DND-41 (cell line): ENCODE data around the gene ADAP2.

Experiments
- ATAC-seq: fragments of 200-7000 bp; cut with Tn5 transposase; 3 replicates; pipeline ENCODE4 v1.9.1; 2021; ENCODE audit warnings: low read depth; ENCODE audit not compliant: insufficient read depth
- DNase-seq: peaks from one replicate; pipeline ENCODE4 v3.0.0-alpha.2; 2020
- H2AFZ ChIP-seq: 2 replicates; pipeline ENCODE4 v1.6.0; 2012; ENCODE audit warnings: low read depth, low read length
- H3K27ac ChIP-seq: 2 replicates; pipeline ENCODE4 v1.5.1; 2012; ENCODE audit warnings: low read length, inconsistent platforms
- H3K27me3 ChIP-seq: fragments of 200-600 bp; sonication (generic); 2 replicates; pipeline ENCODE4 v1.6.0; 2012; ENCODE audit warnings: low read length, mild to moderate bottlenecking, inconsistent platforms; ENCODE audit not compliant: insufficient read depth, poor library complexity
- H3K36me3 ChIP-seq: 2 replicates; pipeline ENCODE4 v1.5.1; 2012; ENCODE audit warnings: low read length, inconsistent platforms; ENCODE audit not compliant: insufficient read depth
- H3K4me1 ChIP-seq: 2 replicates; pipeline ENCODE4 v1.5.1; 2012; ENCODE audit warnings: mild to moderate bottlenecking, low read length; ENCODE audit not compliant: insufficient read depth
- H3K4me2 ChIP-seq: 2 replicates; pipeline ENCODE4 v1.6.0; 2012; ENCODE audit warnings: mild to moderate bottlenecking, moderate library complexity, low read length, inconsistent platforms; ENCODE audit not compliant: insufficient read depth
- H3K4me3 ChIP-seq, 2 experiments: fragments of 200-600 bp in 1 of 2; shearing (Covaris generic) in 1 of 2; 2 replicates each; pipeline ENCODE4 v1.5.1; 2012 to 2016; ENCODE audit warnings: inconsistent platforms in 2 of 2, low read length in 2 of 2, mild to moderate bottlenecking in 2 of 2, low read depth in 1 of 2, moderate library complexity in 1 of 2
- H3K79me2 ChIP-seq: 2 replicates; pipeline ENCODE4 v1.6.0; 2012; ENCODE audit warnings: low read length, inconsistent platforms; ENCODE audit not compliant: insufficient read depth
- H3K9ac ChIP-seq: 2 replicates; pipeline ENCODE4 v1.6.0; 2012; ENCODE audit warnings: low read depth, mild to moderate bottlenecking, inconsistent platforms, low read length, moderate library complexity
- H3K9me3 ChIP-seq: 2 replicates; pipeline ENCODE4 v1.5.1; 2012; ENCODE audit warnings: low read length, moderate library complexity, mild to moderate bottlenecking, inconsistent platforms; ENCODE audit not compliant: insufficient read depth, severe bottlenecking
- H4K20me1 ChIP-seq: 2 replicates; pipeline ENCODE4 v1.6.0; 2012; ENCODE audit warnings: low read length; ENCODE audit not compliant: insufficient read depth
- CTCF ChIP-seq: IDR thresholded peaks from 2 replicates; pipeline ENCODE4 v1.5.1; 2012; ENCODE audit warnings: borderline replicate concordance, low read length, moderate library complexity, mild to moderate bottlenecking; ENCODE audit not compliant: poor library complexity, severe bottlenecking; ENCODE audit errors: extremely low read depth
- EZH2 ChIP-seq: IDR thresholded peaks from 3 replicates; pipeline ENCODE4 v1.6.1; 2012; ENCODE audit warnings: borderline replicate concordance, low read depth, mild to moderate bottlenecking, moderate library complexity, low read length, inconsistent platforms; ENCODE audit not compliant: severe bottlenecking

Gene ADAP2

GRCh38 chr17:30942308-30943079 lies 20.7 kb downstream of the ADAP2 start:
- ATAC-seq (no peak), DNase-seq (no peak)
- Histone ChIP-seq H3K79me2 (no peaks in the 10 kb centered on the region), H3K36me3 (no peaks in the 10 kb centered on the region), H3K4me2 (no peak overlapping the region), H4K20me1 (no peaks in the 10 kb centered on the region), H3K4me1 (peaks cover 4% of the 10 kb centered on the region; the same call in 1 of the 2 replicates), H3K9ac (no peak overlapping the region), H3K27me3 (no peaks in the 10 kb centered on the region), H3K9me3 (no peaks in the 10 kb centered on the region), H3K4me3 (no peak overlapping the region), H2AFZ (no peak overlapping the region), H3K27ac (no peak overlapping the region)
- TF ChIP-seq EZH2 (no peak), CTCF (no peak)

GRCh38 chr17:30947796-30948195 lies 26.1 kb downstream of the ADAP2 start:
- DNase-seq (no peak), ATAC-seq (no peak)
- no peak overlapping the region for H3K27ac ChIP-seq
- no peaks in the 10 kb centered on the region for H3K9me3 ChIP-seq
- H4K20me1 ChIP-seq: no peaks in the 10 kb centered on the region
- no peak overlapping the region for H3K4me2 ChIP-seq
- no peak overlapping the region for H2AFZ ChIP-seq
- no peak for TF ChIP-seq CTCF
- no peak for TF ChIP-seq EZH2
- no peaks in the 10 kb centered on the region for H3K27me3 ChIP-seq
- no peak overlapping the region for H3K4me3 ChIP-seq
- H3K4me1 ChIP-seq: peaks cover 1% of the 10 kb centered on the region; the same call in 1 of the 2 replicates
- H3K79me2 ChIP-seq: no peaks in the 10 kb centered on the region
- no peak overlapping the region for H3K9ac ChIP-seq
- no peaks in the 10 kb centered on the region for H3K36me3 ChIP-seq

GRCh38 chr17:30950189-30950588 lies 28.4 kb downstream of the ADAP2 start:
- no peak overlapping the region for H3K27ac ChIP-seq
- no peak overlapping the region for H3K9ac ChIP-seq
- H3K79me2 ChIP-seq: no peaks in the 10 kb centered on the region
- H3K36me3 ChIP-seq: no peaks in the 10 kb centered on the region
- H3K4me1 ChIP-seq: no peaks in the 10 kb centered on the region
- no peaks in the 10 kb centered on the region for H4K20me1 ChIP-seq
- no peaks in the 10 kb centered on the region for H3K9me3 ChIP-seq
- H2AFZ ChIP-seq: no peak overlapping the region
- H3K4me3 ChIP-seq: no peak overlapping the region
- no peak overlapping the region for H3K4me2 ChIP-seq
- no peak for ATAC-seq
- no peak for DNase-seq
- no peaks in the 10 kb centered on the region for H3K27me3 ChIP-seq
- TF ChIP-seq CTCF (no peak), EZH2 (no peak)
